Measurements from ENCODE around the gene ELL2. TPM values are rescaled to one million over a fixed set of nuclear protein-coding genes. Genes with fewer than 3 reads are reported as not detected.

Gene ELL2
- total and polyA plus RNA-seq, 3 experiments from 2014 or later = 5.0 to 91.3 (median 90.6) TPM

GRCh38 chr5:95866435-95867040 lies 95.1 kb downstream of the ELL2 start:
- peaks cover 28 to 49% (median 48%) of the 10 kb centered on the region in 3 donors for H3K4me1 Mint-ChIP-seq
- POLR2A ChIA-PET = no interaction called here

DNA sequence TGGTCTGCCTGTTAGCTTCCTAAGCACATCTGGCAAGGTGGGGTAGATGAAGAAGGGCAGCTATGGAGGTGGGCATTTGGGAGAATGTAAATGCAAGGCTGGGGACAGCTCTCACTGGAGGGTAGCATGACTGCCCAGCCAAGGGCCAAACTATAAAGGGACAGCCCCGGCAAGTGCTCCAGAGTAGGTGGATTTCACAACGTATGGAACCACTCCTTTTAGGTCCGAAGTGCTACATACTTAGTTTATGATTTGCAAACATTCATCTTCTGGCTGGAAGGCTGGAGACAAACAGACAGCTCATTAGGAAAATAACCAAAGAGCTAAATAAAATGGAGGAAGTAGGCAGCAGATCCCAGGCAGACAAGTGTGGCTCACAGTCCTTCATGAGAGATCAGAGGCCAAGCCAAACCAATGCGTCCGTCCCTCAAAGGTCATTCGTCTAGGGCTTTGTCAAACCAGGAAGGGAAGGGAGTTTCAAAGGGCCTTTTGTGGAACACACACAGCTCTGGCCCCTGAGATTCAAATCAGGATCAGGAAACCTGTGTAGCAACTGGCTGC lies 96.6 kb downstream of the ELL2 start:
- Mint-ChIP-seq H3K27ac (no peak overlapping the region), H3K9me3 (no peaks in the 10 kb centered on the region), H3K4me3 (no peak overlapping the region), H3K27me3 (peaks cover 4 to 16% of the 10 kb centered on the region in 2 donors), H3K36me3 (peaks cover 0 to 1% (median 0%) of the 10 kb centered on the region in 3 donors), H3K4me1 (peaks cover 16 to 43% (median 39%) of the 10 kb centered on the region in 3 donors)
- no peak for DNase-seq
- H3K27me3 ChIP-seq (ENCODE audit: insufficient read depth, low read length, poor library complexity, severe bottlenecking) = no peaks in the 10 kb centered on the region
- H3K27ac ChIP-seq (ENCODE audit: low read depth, low read length) = no peak overlapping the region
- H3K9me3 ChIP-seq (ENCODE audit: low read length) = no peaks in the 10 kb centered on the region
- peaks cover 18% of the 10 kb centered on the region for H3K4me1 ChIP-seq (ENCODE audit: insufficient read depth, low read length)
- H3K36me3 ChIP-seq (ENCODE audit: insufficient read depth, low read length) = no peaks in the 10 kb centered on the region
- no peak overlapping the region for H3K4me3 ChIP-seq (ENCODE audit: low read length)
- CTCF ChIA-PET = interaction anchor here (1.0 to 1.8 kb wide), 4 partner anchors 9 to 468 kb away, joined by 3 to 4 read pairs (median 4); no protein-coding TSS in a partner anchor
- POLR2A ChIA-PET = no interaction called here

More at GRCh38 chr5:95866435-95867040, 95.1 kb downstream of the ELL2 start:
- Histone ChIP-seq H3K36me3 (ENCODE audit: insufficient read depth, low read length) (no peaks in the 10 kb centered on the region), H3K9me3 (ENCODE audit: low read length) (no peaks in the 10 kb centered on the region), H3K27ac (ENCODE audit: low read depth, low read length) (no peak overlapping the region), H3K27me3 (ENCODE audit: insufficient read depth, low read length, poor library complexity, severe bottlenecking) (no peaks in the 10 kb centered on the region), H3K4me1 (ENCODE audit: insufficient read depth, low read length) (peaks cover 33% of the 10 kb centered on the region), H3K4me3 (ENCODE audit: low read length) (no peak overlapping the region)
- Mint-ChIP-seq H3K36me3 (peaks cover 0 to 1% (median 0%) of the 10 kb centered on the region in 3 donors), H3K27ac (no peak overlapping the region), H3K9me3 (no peaks in the 10 kb centered on the region), H3K27me3 (peaks cover 3 to 8% of the 10 kb centered on the region in 2 donors), H3K4me3 (no peak overlapping the region)
- DNase-seq = no peak
- CTCF ChIA-PET = interaction anchor here (1.3 kb wide), 1 partner anchor 469 kb away, joined by 3 read pairs; no protein-coding TSS in a partner anchor

GRCh38 chr5:95864456-95864855 lies 97.2 kb downstream of the ELL2 start:
- Mint-ChIP-seq H3K36me3 (peaks cover 0 to 1% (median 0%) of the 10 kb centered on the region in 3 donors), H3K27ac (no peak overlapping the region), H3K27me3 (peaks cover 5 to 16% of the 10 kb centered on the region in 2 donors), H3K9me3 (no peaks in the 10 kb centered on the region), H3K4me1 (peaks cover 12 to 37% (median 34%) of the 10 kb centered on the region in 3 donors), H3K4me3 (no peak overlapping the region)
- no peaks in the 10 kb centered on the region for H3K9me3 ChIP-seq (ENCODE audit: low read length)
- no peak for DNase-seq
- H3K27me3 ChIP-seq (ENCODE audit: insufficient read depth, low read length, poor library complexity, severe bottlenecking) = no peaks in the 10 kb centered on the region
- ChIA-PET CTCF (interaction anchor here (0.9 to 1.8 kb wide), 5 partner anchors 10 to 471 kb away, joined by 3 to 4 read pairs (median 3); no protein-coding TSS in a partner anchor), POLR2A (no interaction called here)
- no peaks in the 10 kb centered on the region for H3K36me3 ChIP-seq (ENCODE audit: insufficient read depth, low read length)
- H3K4me3 ChIP-seq (ENCODE audit: low read length) = no peak overlapping the region
- H3K4me1 ChIP-seq (ENCODE audit: insufficient read depth, low read length) = peaks cover 13% of the 10 kb centered on the region
- H3K27ac ChIP-seq (ENCODE audit: low read depth, low read length) = no peak overlapping the region

- Mint-ChIP-seq H3K27ac (no peak overlapping the region), H3K36me3 (peaks cover 0 to 1% (median 0%) of the 10 kb centered on the region in 3 donors), H3K4me3 (no peak overlapping the region), H3K4me1 (peaks cover 9 to 34% (median 29%) of the 10 kb centered on the region in 3 donors), H3K9me3 (no peaks in the 10 kb centered on the region), H3K27me3 (peaks cover 7 to 16% of the 10 kb centered on the region in 2 donors)
- no peak overlapping the region for H3K27ac ChIP-seq (ENCODE audit: low read depth, low read length)
- DNase-seq = no peak
- H3K27me3 ChIP-seq (ENCODE audit: insufficient read depth, low read length, poor library complexity, severe bottlenecking) = no peaks in the 10 kb centered on the region
- H3K4me1 ChIP-seq (ENCODE audit: insufficient read depth, low read length) = peaks cover 2% of the 10 kb centered on the region
- no peaks in the 10 kb centered on the region for H3K9me3 ChIP-seq (ENCODE audit: low read length)
- H3K4me3 ChIP-seq (ENCODE audit: low read length) = no peak overlapping the region
- no peaks in the 10 kb centered on the region for H3K36me3 ChIP-seq (ENCODE audit: insufficient read depth, low read length)
- ChIA-PET CTCF (interaction anchor here (0.9 to 8.1 kb wide), 3 partner anchors 14 to 473 kb away, joined by 3 to 76 read pairs (median 4); no protein-coding TSS in a partner anchor), POLR2A (no interaction called here)
Measured at GRCh38 chr5:95863383-95863757, 98.3 kb downstream of the ELL2 start.

DNA sequence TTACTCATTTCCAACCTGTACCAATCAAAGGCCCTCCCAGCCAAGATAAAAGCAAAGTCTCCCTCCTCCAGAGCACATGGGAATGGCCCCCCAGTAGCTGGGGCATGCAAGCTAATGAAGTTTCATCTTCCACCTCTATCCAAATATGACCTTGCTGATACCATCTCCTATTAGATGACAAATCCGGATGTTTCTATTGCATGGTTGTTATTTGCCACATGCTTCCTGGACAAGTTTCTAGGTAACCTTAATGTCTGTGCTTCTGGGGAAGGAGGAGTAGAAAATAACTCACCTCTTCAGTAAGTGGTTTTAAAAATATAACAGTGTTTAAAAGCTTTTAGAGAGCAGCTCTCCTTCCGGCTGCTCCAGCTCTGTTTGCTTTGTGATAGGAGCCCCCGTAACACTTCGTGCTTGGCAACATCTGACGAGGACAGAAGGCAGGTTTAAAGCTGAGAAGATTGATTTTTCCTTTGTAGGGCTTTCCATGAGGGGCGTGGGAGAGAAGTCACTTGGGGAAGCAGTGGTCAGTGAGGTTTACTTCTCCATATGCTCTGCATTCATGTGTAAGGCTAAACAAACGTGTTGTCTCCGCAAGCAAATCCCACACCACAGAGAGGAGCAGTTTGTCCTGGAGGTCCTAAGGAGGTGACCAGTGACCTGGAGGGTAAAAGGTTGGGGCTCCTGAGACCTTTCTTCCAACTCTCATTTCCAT lies 98.8 kb downstream of the ELL2 start:
- no peak overlapping the region for H3K27ac ChIP-seq (ENCODE audit: low read depth, low read length)
- DNase-seq = no peak
- H3K9me3 ChIP-seq (ENCODE audit: low read length) = no peaks in the 10 kb centered on the region
- H3K4me1 ChIP-seq (ENCODE audit: insufficient read depth, low read length) = no peaks in the 10 kb centered on the region
- no peaks in the 10 kb centered on the region for H3K36me3 ChIP-seq (ENCODE audit: insufficient read depth, low read length)
- H3K36me3 Mint-ChIP-seq = no peaks in the 10 kb centered on the region
- H3K9me3 Mint-ChIP-seq = no peaks in the 10 kb centered on the region
- H3K4me3 ChIP-seq (ENCODE audit: low read length) = no peak overlapping the region
- peaks cover 10 to 30% (median 25%) of the 10 kb centered on the region in 3 donors for H3K4me1 Mint-ChIP-seq
- peak overlapping the region in 1 of 8 donors; percentile 59 for H3K27ac Mint-ChIP-seq
- POLR2A ChIA-PET = no interaction called here
- peaks cover 7 to 16% of the 10 kb centered on the region in 2 donors for H3K27me3 Mint-ChIP-seq
- H3K27me3 ChIP-seq (ENCODE audit: insufficient read depth, low read length, poor library complexity, severe bottlenecking) = no peaks in the 10 kb centered on the region
- CTCF ChIA-PET = interaction anchor here (1.3 to 8.1 kb wide), 3 partner anchors 15 to 474 kb away, joined by 3 to 76 read pairs (median 3); no protein-coding TSS in a partner anchor
- no peak overlapping the region for H3K4me3 Mint-ChIP-seq

GRCh38 chr5:95861864-95862561 lies 99.6 kb downstream of the ELL2 start:
- H3K4me3 Mint-ChIP-seq = no peak overlapping the region
- Histone ChIP-seq H3K9me3 (ENCODE audit: low read length) (no peaks in the 10 kb centered on the region), H3K27me3 (ENCODE audit: insufficient read depth, low read length, poor library complexity, severe bottlenecking) (no peaks in the 10 kb centered on the region), H3K27ac (ENCODE audit: low read depth, low read length) (no peak overlapping the region), H3K36me3 (ENCODE audit: insufficient read depth, low read length) (no peaks in the 10 kb centered on the region), H3K4me3 (ENCODE audit: low read length) (no peak overlapping the region), H3K4me1 (ENCODE audit: insufficient read depth, low read length) (no peaks in the 10 kb centered on the region)
- peak overlapping the region in 1 of 8 donors; percentile 4 for H3K27ac Mint-ChIP-seq
- CTCF ChIA-PET = interaction anchor here (1.3 to 8.1 kb wide), 4 partner anchors 12 to 475 kb away, joined by 3 to 76 read pairs (median 3); no protein-coding TSS in a partner anchor
- no peaks in the 10 kb centered on the region for H3K9me3 Mint-ChIP-seq
- H3K36me3 Mint-ChIP-seq = no peaks in the 10 kb centered on the region
- H3K27me3 Mint-ChIP-seq = peaks cover 7 to 16% of the 10 kb centered on the region in 2 donors
- peaks cover 10 to 30% (median 25%) of the 10 kb centered on the region in 3 donors for H3K4me1 Mint-ChIP-seq
- DNase-seq = no peak
- POLR2A ChIA-PET = no interaction called here

GRCh38 chr5:95861221-95861863 lies 100.3 kb downstream of the ELL2 start:
- no peaks in the 10 kb centered on the region for H3K36me3 ChIP-seq (ENCODE audit: insufficient read depth, low read length)
- Mint-ChIP-seq H3K36me3 (no peaks in the 10 kb centered on the region), H3K4me1 (peaks cover 10 to 30% (median 25%) of the 10 kb centered on the region in 3 donors), H3K4me3 (no peak overlapping the region), H3K27me3 (peaks cover 7 to 16% of the 10 kb centered on the region in 2 donors), H3K27ac (peak overlapping the region in 1 of 8 donors; percentile 71), H3K9me3 (no peaks in the 10 kb centered on the region)
- no peak for DNase-seq
- no peaks in the 10 kb centered on the region for H3K27me3 ChIP-seq (ENCODE audit: insufficient read depth, low read length, poor library complexity, severe bottlenecking)
- no peak overlapping the region for H3K27ac ChIP-seq (ENCODE audit: low read depth, low read length)
- no peak overlapping the region for H3K4me3 ChIP-seq (ENCODE audit: low read length)
- no peaks in the 10 kb centered on the region for H3K4me1 ChIP-seq (ENCODE audit: insufficient read depth, low read length)
- CTCF ChIA-PET = interaction anchor here (0.9 to 8.1 kb wide), 5 partner anchors 11 to 483 kb away, joined by 3 to 76 read pairs (median 3); no protein-coding TSS in a partner anchor
- no peaks in the 10 kb centered on the region for H3K9me3 ChIP-seq (ENCODE audit: low read length)
- POLR2A ChIA-PET = no interaction called here
